ENCODE measurements around the gene PIP5K1B. TPM values are rescaled to one million over a fixed set of nuclear protein-coding genes. Genes with fewer than 3 reads are reported as not detected.
A peak's percentile ranks its signal among the peaks of the same experiment; 100 is the strongest.

PIP5K1B gene
- total and polyA plus RNA-seq, 2 of the 13 experiments (the other 11 are each of a cell fraction or from before 2014, with no cell fraction given) = 15.8 to 17.5 TPM

GRCh38 chr9:68739621-68740174 lies 34.7 kb downstream of the PIP5K1B start (continued):
- TF ChIP-seq TSC22D2 (CRISPR knock-in tag; IDR thresholded peaks at IDR 0.05; ENCODE audit: borderline replicate concordance) = no peak
- peak; percentile 66; the same call in 1 of the 2 replicates for TF ChIP-seq HOXA3 (CRISPR knock-in tag; IDR thresholded peaks at IDR 0.05)
- peak; percentile 85 for TF ChIP-seq SAP130 (CRISPR knock-in tag; IDR thresholded peaks at IDR 0.05; ENCODE audit: low read depth)
- TF ChIP-seq NFE2 (CRISPR knock-in tag; IDR thresholded peaks at IDR 0.05) = no peak
- TF ChIP-seq YEATS4 (CRISPR knock-in tag; IDR thresholded peaks at IDR 0.05; ENCODE audit: borderline replicate concordance) = 0 out of 2 replicates have a peak, but pooled peaks have one; percentile 1
- TF ChIP-seq MEIS1 (CRISPR knock-in tag; IDR thresholded peaks at IDR 0.05; ENCODE audit: borderline replicate concordance) = no peak
- TF ChIP-seq ZNF207 (IDR thresholded peaks at IDR 0.05; ENCODE audit: borderline replicate concordance) = no peak
- TF ChIP-seq FOXK2 (IDR thresholded peaks at IDR 0.05) = no peak
- TF ChIP-seq TEF (CRISPR knock-in tag; IDR thresholded peaks at IDR 0.05) = no peak
- no peak for TF ChIP-seq NFIB (CRISPR knock-in tag; IDR thresholded peaks at IDR 0.05; ENCODE audit: borderline replicate concordance)
- no peak for TF ChIP-seq KLF6 (CRISPR knock-in tag; IDR thresholded peaks at IDR 0.05)
- no peak for TF ChIP-seq ZNF770 (CRISPR knock-in tag; IDR thresholded peaks at IDR 0.05)
- TF ChIP-seq HDAC1 (CRISPR knock-in tag; IDR thresholded peaks at IDR 0.05) = peak; percentile 67
- no peak for TF ChIP-seq FOXK1 (CRISPR knock-in tag; IDR thresholded peaks at IDR 0.05; ENCODE audit: borderline replicate concordance, low read depth)
- TF ChIP-seq ZNF552 (CRISPR knock-in tag; IDR thresholded peaks at IDR 0.05; ENCODE audit: borderline replicate concordance) = no peak
- TF ChIP-seq TFDP2 (CRISPR knock-in tag; IDR thresholded peaks at IDR 0.05) = no peak
- TF ChIP-seq ZNF567 (CRISPR knock-in tag; IDR thresholded peaks at IDR 0.05; ENCODE audit: borderline replicate concordance) = no peak; the same call in 1 of the 2 replicates
- peak; percentile 93 for TF ChIP-seq RXRA (CRISPR knock-in tag; IDR thresholded peaks at IDR 0.05)
- TF ChIP-seq THYN1 (CRISPR knock-in tag; IDR thresholded peaks at IDR 0.05; ENCODE audit: borderline replicate concordance, low read depth) = no peak
- TF ChIP-seq CHD2 (IDR thresholded peaks at IDR 0.05; ENCODE audit: low read depth, low read length) = no peak
- no peak for TF ChIP-seq REXO4 (CRISPR knock-in tag; IDR thresholded peaks at IDR 0.05; ENCODE audit: borderline replicate concordance)
- TF ChIP-seq SNAPC2 (CRISPR knock-in tag; IDR thresholded peaks at IDR 0.05) = no peak
- TF ChIP-seq ZBTB42 (CRISPR knock-in tag; IDR thresholded peaks at IDR 0.05) = no peak
- no peak for TF ChIP-seq WIZ (CRISPR knock-in tag; IDR thresholded peaks at IDR 0.05)
- no peak for TF ChIP-seq ONECUT2 (CRISPR knock-in tag; IDR thresholded peaks at IDR 0.05)
- no peak; the same call in 1 of the 2 replicates for TF ChIP-seq ZNF124 (CRISPR knock-in tag; IDR thresholded peaks at IDR 0.05)
- TF ChIP-seq KDM6A (CRISPR knock-in tag; IDR thresholded peaks at IDR 0.05; ENCODE audit: low read depth) = peak; percentile 46; the same call in 1 of the 2 replicates
- TF ChIP-seq E2F5 (CRISPR knock-in tag; conservative IDR thresholded peaks at IDR 0.05) = no peak
- TF ChIP-seq ZFYVE20 (CRISPR knock-in tag; IDR thresholded peaks at IDR 0.05; ENCODE audit: borderline replicate concordance, low read depth) = no peak
